ENCODE data around the gene FARSA. TPM values are rescaled to one million over a fixed set of nuclear protein-coding genes. Genes with fewer than 3 reads are reported as not detected.

FARSA gene
- total and polyA plus RNA-seq, 2 of the 8 experiments (the other 6 are each of a cell fraction or from before 2014, with no cell fraction given), result 61.0 to 103 TPM

DNA sequence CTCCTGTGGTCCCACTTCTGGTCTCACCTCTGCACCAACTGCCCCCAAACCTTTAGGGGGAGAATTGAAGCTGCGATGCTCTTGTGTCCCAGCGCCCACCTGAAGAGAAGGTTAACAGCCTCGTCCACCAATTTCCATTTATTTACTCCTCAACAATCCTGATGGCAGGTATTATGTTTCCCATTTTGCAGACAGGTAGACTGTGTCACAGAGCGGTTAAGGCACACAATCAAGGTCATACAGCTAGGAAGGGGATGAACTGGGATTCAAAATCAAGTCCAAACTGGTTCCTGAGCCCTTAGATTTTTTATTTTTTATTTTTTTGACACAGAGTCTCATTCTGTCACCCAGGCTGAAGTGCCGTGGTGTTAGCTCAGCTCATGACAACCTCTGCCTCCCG is 58.4 kb downstream of the FARSA start (continued):
- no peak for TF ChIP-seq TAF7 (optimal IDR thresholded peaks at IDR 0.05; ENCODE audit: borderline replicate concordance, low read depth, low read length)
- no peak for TF ChIP-seq JUND (IDR thresholded peaks at IDR 0.05; ENCODE audit: low read length)
- TF ChIP-seq GABPA (IDR thresholded peaks at IDR 0.05; ENCODE audit: borderline replicate concordance, insufficient read depth, low read length), result no peak
